Upper lobe of right lung (tissue), 1 donor: ENCODE measurements around the gene MXI1. TPM values are rescaled to one million over a fixed set of nuclear protein-coding genes. Genes with fewer than 3 reads are reported as not detected.

Experiments used
- ATAC-seq: fragments of 200-7000 bp; cut with Tn5 transposase; one replicate; pipeline ENCODE4 v1.9.1; 2020; ENCODE audit warnings: mild to moderate bottlenecking, moderate library complexity
- DNase-seq: peaks from one replicate; pipeline ENCODE4 v3.0.0-alpha.2; 2020
- H3K27ac ChIP-seq: fragments of 200-600 bp; one replicate; pipeline ENCODE4 v1.8.0; 2022
- H3K27me3 ChIP-seq: fragments of 200-600 bp; one replicate; pipeline ENCODE4 v1.8.0; 2022; ENCODE audit warnings: mild to moderate bottlenecking
- H3K36me3 ChIP-seq: fragments of 200-600 bp; one replicate; pipeline ENCODE4 v1.8.0; 2022
- H3K4me1 ChIP-seq: fragments of 200-600 bp; one replicate; pipeline ENCODE4 v1.8.0; 2022
- H3K4me3 ChIP-seq: fragments of 200-600 bp; one replicate; pipeline ENCODE4 v1.8.0; 2022; ENCODE audit warnings: mild to moderate bottlenecking
- H3K9me3 ChIP-seq: fragments of 200-600 bp; one replicate; pipeline ENCODE4 v1.8.0; 2022
- CTCF ChIP-seq: fragments of 200-600 bp; IDR thresholded peaks from one replicate; pipeline ENCODE4 v1.8.0; 2022; ENCODE audit warnings: antibody characterized with exemption
- intact Hi-C: fragments of 100-400 bp; cut with DNase I; formaldehyde crosslinking; loops from one replicate; pipeline ENCODE4 v1.11.0; 2022
- total RNA-seq: library from RNA; stranded (reverse); fragmentation: NEBNext Ultra II Directional; extraction: Animal tissue kit (Norgen Biotek cat#: 25700); gene quantifications from one replicate; pipeline ENCODE4 v1.2.1, GENCODE V29; 2021
- donor health status: DM: no; HTN: yes; CAD: no; lungs with severe emphysema.

MXI1 gene
- total RNA-seq, 1 donor from 2014 or later, result 34.7 TPM

GRCh38 chr10:110336111-110336721 lies 128.8 kb downstream of the MXI1 start:
- peak; percentile 22 for ATAC-seq
- no peak for DNase-seq

More at GRCh38 chr10:110336111-110336721, 128.8 kb downstream of the MXI1 start:
- Histone ChIP-seq H3K36me3 (no peaks in the 10 kb centered on the region), H3K27ac (no peak overlapping the region), H3K9me3 (peaks cover under 1% of the 10 kb centered on the region), H3K4me3 (no peak overlapping the region), H3K4me1 (peaks cover 3% of the 10 kb centered on the region), H3K27me3 (no peaks in the 10 kb centered on the region)
- intact Hi-C loops, result no loop called here
- TF ChIP-seq CTCF, result no peak

Other genes starting within 250 kb of the MXI1 start
- 57.4 TPM for gene ADD3, start 199.6 kb upstream of the MXI1 start, total RNA-seq
- 35.8 TPM for gene SMNDC1, start 97.3 kb downstream of the MXI1 start, total RNA-seq